GM19452 (cell line): Measurements from ENCODE around the gene ZNF431.
"Not testable (repeated sequence)": the region's sequence is repeated elsewhere in the genome, so short reads cannot be mapped to it uniquely, and the experiment has no call there.

Experiments used
- ATAC-seq: cut with Tn5 transposase; IDR thresholded peaks from one replicate; pipeline ENCODE4 v1.9.1; 2021; ENCODE audit not compliant: unreplicated experiment

Gene ZNF431

GRCh38 chr19:21141787-21142464, at the start of gene ZNF431:
ZNF431 (plus strand) TSS chr19:21142040; CDS start chr19:21142184, 144 bp downstream.
- peak; percentile 98 for ATAC-seq

- no peak for ATAC-seq
Measured at GRCh38 chr19:21092109-21092508, 49.7 kb upstream of the ZNF431 start.

GRCh38 chr19:21094347-21095025, 47.4 kb upstream of the ZNF431 start:
- no peak for ATAC-seq

DNA sequence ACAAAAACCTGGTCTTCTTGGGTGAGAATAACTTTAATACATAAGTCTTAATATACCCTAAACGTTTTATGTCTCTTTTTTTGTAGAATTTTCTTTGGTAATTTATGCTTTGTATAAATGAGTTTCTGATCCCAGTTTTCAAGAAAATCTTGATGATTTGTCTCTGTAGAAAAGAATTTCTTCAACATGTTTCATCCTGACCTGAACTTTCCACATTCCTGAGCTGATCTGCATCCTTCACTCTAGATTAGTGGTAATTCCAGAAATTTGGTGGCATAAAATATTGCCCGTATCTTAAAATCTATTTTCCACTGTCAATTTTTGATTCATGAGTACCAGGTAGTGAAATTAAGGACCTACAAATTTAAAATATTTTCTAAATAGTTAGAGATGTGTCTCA, 43.5 kb upstream of the ZNF431 start:
- ATAC-seq, result no peak

DNA sequence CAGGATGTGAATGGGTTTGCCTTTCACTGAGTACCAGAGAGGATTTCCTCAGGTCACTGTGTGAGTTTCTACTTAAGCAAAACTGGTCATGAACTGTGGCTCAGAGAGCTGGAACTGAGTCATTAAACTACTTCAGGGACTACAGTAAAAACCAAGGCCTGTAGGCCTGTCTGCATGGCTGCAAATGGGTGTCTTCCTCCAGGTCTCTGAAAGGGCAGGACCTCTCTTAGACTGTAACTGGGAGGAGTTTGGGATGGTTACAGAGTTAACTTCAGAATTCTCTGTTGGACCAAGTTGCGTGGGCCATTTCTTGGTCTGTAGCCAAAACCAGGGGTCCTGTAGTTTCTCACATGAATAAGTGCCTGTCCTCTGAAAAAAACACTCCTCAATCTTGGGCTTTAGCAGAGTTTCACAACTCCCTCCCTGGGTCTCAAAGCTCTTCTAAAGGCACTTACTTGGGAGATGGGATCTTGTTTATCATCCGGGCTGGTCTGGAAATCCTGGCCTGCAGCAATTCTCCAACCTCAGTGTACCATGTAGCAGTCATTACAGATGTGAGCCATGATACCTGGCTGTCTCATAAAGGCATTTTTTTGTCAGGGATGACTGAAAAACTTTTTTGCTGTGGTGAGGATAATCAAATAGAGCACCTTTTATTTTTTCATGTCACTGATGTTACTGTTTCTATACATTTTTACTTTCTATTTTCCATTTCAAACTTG, 40.2 kb upstream of the ZNF431 start:
- no peak for ATAC-seq

DNA sequence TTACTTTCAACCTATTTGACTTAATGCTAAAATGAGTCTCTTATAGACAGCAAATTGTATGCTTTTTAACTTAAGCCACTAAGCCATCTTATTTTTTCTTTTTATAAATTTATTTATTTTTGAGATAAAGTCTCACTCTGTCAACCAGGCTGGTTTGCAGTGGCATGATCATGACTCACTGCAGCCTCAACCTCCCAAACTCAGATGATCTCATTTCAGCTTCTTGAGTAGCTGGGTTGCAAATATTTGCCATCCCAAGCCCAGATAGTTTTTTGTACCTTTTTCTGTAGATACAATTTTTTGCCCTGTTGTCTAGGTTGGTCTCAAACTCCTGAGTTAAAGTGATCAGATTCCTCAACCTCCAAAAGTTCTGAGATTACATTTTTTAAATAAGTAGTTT, 32.7 kb upstream of the ZNF431 start:
- ATAC-seq, result no peak

DNA sequence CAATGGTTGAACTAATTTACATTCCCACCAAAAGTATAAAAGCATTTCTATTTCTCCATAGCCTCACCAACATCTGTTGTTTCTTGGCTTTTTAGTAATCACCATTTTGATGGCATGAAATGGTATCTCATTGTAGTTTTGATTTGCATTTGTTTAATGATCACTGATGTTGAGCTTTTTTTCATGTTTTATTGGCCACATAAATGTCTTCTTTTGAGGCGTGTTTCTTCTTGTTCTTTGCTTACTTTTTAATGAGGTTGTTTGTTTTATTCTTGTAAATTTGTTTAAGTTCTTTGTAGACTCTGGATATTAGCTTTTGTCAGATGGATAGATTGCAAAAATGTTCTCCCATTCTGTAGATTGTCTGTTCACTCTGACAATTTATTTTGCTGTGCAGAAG, 31.7 kb upstream of the ZNF431 start:
- ATAC-seq, result no peak

DNA sequence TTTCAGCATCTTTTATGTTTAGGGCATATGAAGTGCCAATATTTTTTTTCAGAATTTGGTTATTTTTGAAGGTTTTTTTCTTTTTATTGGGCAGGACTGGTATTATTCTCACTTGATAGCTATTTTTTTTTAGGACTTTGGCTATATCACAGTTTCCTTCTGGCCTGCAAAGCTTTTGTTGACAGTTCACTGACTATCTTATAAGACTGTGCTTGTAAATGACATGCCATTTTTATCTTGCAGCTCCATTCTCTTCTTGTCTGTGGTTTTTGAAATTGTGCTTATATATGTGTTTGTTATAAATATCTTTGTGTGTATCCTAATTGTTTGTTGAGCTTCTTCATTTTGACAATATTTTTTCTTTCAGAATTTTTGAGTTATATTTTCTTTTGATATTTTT, 26.4 kb upstream of the ZNF431 start:
- no peak for ATAC-seq

DNA sequence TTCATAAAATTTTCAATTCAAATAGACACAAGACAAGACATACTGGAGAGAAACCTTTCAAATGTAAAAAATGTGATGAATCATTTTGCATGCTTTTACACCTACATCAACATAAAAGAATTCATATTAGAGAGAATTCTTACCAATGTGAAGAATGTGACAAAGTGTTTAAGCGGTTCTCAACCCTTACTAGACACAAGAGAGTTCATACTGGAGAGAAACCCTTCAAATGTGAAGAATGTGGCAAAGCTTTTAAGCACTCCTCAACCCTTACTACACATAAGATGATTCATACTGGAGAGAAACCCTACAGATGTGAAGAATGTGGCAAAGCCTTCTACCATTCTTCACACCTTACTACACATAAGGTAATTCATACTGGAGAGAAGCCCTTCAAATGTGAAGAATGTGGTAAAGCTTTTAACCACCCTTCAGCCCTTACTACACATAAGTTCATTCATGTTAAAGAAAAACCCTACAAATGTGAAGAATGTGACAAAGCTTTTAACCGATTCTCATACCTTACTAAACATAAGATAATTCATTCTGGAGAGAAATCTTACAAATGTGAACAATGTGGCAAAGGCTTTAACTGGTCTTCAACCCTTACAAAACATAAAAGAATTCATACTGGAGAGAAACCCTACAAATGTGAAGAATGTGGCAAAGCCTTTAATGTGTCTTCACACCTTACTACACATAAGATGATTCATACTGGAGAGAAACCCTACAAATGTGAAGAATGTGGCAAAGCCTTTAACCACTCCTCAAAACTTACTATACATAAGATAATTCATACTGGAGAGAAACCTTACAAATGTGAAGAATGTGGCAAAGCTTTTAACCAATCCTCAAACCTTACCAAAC, 24.6 kb upstream of the ZNF431 start:
- no peak for ATAC-seq

- ATAC-seq, result no peak
Measured at GRCh38 chr19:21126078-21126477, 15.8 kb upstream of the ZNF431 start.

DNA sequence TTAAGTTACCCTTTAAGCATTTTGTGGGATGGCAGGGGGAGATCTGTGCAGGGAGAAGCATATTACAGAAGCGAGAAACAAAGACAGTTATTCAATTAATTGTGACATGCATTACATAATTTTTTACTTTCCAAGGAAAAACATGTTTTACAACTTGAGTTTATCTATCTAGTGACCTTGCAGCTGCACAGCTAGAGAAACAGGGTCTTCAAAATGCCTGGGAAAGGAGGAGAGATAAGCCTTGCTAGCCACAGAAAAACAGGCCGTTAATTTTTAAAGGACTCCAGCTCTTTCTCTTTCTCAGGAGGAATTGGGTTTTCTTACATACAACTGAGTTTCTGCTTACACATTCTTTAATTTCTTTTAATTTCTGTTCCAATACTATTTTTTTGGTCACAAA, 14.8 kb upstream of the ZNF431 start:
- no peak for ATAC-seq

DNA sequence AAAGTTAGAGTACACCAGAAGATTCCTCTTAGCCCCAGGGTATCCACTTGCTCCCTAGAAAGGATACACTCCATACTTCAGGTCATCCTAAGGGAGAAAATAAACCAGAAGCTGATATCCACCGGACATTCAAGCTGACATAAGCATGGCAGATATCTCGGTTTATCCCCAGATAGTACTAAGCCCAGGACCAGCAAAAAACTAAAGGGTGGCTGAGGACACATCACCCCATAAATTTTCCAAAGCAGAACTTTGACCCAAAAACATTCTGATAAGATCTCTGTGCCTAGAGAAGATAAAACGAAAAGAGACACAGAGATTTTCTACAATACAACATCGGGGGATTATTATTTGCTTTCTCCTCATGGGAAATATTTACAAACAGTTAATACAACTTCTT, 13.9 kb upstream of the ZNF431 start:
- no peak for ATAC-seq

DNA sequence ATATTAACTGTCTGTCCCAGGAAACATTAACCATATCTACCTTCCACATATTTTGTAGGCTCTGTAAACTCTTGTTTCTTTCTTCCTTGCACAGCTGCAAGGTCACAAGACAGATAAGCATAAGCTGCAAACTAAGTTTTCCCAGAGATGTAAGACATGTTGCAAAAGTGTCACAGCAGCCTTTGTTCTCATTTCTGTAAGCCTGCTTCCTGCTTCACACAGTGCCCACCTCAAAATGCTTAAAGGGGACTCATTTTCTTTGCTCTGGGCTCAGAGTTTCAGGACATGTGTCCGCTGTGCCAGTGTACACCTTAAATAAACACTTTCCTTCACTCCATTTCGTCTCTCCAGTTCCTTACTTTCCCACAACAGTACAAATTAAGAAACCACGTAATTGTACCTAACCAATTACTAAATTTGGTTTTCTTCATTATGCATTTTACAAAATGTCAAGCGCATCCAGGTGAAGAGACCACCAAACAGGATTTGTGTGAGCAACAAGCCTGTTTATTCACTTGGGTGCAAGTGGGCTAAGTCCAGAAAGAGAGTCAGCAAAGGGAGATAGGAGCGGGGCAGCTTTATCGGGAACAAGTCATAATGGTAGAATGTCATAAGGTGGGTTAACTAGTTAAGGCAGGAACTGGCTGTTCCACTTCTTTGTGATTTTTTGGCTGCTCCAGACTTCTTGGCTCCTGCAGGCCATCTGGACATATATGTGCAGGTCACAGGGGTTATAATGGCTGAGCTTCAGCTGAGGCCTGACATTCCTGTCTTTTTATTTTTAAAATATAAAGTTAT, 12.7 kb upstream of the ZNF431 start:
- no peak for ATAC-seq

DNA sequence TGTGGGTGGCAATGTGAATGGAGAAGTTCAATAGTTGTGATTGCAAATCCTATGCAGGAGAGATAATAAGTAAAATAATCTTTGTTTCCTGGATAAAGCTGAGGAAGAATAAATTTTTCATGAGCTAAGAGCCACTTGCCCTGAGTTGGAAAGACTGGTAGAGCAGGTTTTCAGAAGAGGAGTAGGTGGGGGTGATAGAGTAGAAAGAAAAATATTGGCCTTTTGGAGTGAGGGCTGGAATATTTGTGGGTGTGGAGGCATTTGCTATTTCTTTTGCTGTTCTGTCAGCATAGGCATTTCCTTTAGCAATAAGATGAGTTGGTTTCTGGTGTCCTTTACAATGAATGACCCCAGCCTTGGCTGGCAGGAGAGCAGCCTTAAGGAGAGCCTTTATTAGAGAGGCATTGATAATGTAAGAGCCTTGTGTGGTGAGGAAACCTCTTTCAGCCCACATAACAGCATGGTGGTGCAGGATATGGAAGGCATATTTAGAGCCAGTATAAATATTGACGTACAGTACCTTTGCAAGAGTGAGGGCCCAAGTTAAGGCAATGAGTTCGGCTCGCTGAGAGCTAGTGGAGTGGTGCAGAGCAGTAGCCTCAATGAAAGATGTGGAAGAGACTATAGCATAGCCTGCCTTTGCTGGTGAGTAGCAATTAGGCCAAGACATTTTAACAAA, 11.6 kb upstream of the ZNF431 start:
- ATAC-seq, result no peak

DNA sequence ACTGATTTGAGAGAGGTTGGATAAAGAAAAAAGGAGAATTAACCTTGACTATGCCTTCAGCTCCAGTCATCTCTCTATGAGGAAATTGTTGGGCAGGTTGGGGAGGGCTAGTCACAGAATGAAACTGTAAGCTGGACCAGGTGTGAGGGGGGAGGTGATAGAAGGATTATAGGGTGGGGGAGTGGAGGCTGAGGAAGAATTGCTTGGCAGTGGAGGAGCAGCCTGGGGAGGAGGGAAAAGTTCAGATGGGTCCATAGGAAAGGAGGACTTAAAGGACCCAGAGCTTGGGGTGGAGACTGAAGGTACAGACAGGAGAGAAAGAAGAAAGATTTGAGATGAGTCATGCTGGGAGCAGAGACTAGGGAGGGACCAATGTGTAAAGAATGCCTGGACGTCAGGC, 8.2 kb upstream of the ZNF431 start:
- ATAC-seq, result no peak

- ATAC-seq, result no peak
Measured at GRCh38 chr19:21134934-21135366, 6.9 kb upstream of the ZNF431 start.

DNA sequence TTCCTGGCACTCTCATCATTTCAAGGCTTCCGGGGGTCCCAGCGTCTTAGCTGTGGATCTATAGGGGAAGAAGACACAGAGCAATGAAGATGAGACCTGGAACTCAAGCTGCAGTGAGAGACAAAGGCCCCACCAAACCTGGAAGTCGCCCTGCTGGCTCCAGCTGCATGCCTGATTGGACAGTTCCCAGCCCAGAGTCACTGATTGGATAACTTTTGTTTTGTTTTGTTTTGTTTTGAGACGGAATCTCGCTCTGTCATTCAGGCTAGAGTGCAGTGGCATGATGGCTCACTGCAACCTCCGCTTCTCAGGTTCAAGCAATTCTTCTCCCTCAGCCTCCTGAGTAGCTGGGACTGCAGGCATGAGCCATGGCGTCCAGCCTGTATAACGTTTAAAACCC, 6.4 kb upstream of the ZNF431 start:
- ATAC-seq, result no peak

DNA sequence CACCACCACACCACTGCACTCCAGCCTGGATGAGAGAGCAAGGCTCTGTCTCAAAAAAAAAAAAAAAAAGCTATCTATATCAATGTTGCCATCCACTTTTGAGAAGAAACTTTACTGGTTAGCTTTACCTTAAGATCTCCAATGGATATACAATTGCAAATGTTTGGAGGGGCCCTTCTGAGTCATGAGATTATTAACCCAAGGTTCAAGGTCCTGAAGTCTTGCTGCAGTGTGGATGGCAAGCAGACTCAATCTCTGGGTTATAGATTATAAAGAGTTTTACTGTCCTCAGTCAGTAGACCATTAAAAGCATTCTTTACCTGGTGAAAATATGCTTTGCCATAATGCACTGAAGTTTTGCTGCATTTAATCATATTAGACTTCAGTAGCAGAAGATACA, 3.7 kb upstream of the ZNF431 start:
- no peak for ATAC-seq

DNA sequence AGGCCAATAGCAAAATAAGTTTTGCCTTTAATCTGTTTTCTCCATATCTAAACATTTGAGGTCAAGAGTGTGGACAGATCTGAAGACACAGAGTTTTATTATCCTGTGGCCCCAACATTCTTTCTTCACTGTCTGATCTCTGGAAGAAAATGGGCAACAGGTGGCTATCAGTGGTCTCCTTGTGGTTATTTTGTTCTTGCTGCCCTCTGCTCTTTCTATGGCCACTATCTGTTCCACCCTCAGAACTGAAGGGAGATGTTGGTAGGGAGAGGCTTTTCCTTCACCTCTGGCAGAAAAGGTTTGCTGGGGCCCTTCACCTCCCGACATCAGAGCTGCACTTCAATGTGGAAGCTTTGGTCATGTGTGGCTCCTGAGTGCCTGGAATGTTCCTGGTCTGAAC, 834 bp upstream of the ZNF431 start:
- ATAC-seq, result not testable (repeated sequence)

DNA sequence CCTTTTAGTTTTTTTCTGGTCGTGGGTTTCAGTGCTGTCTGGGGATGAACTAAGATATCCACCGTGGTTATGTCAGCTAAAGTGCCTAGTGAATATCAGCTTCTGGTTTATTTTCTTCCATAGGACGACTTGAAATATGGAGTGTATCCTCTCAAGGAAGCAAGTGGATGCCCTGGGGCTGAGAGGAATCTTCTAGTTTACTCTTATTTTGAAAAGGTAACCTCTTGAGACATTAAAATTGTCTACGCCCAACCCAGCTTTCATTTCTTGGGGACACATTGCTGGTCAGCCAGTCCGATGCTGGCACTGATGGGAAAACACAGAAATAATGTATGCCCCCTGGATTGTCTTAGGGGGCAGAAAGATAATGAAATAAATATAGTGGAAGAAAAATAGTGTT, 1.6 kb downstream of the ZNF431 start:
- no peak for ATAC-seq
